Body of pancreas (tissue), 4 donors: ENCODE measurements around the gene ZNF805. TPM values are rescaled to one million over a fixed set of nuclear protein-coding genes. Genes with fewer than 3 reads are reported as not detected.

Experiments
- ATAC-seq: fragments of 150-250 bp; one replicate; pipeline ENCODE4 v1.9.1; 2016
- DNase-seq, 4 donors: peaks; one replicate each; pipeline ENCODE4 v3.0.0-alpha.2; 2019
- H3K27ac ChIP-seq, 4 donors: fragments of 200-600 bp; sonication (generic); 1 replicate in 3 of 4; 2 replicates in 1 of 4; pipeline versions ENCODE4 v1.5.1 to v1.6.1; 2016 to 2019; ENCODE audit warnings: mild to moderate bottlenecking in 1 of 4, mixed read lengths in 1 of 4, moderate library complexity in 1 of 4
- H3K27me3 ChIP-seq, 2 donors: fragments of 200-600 bp; sonication (generic); one replicate each; pipeline ENCODE4 v1.6.0; 2016; ENCODE audit warnings: mild to moderate bottlenecking in 1 of 2
- H3K36me3 ChIP-seq, 2 donors: fragments of 200-600 bp; sonication (generic); replicated peaks in 1 of 2; 2 replicates each; pipeline ENCODE4 v1.5.1; 2016; ENCODE audit warnings: low read depth in 2 of 2; ENCODE audit not compliant: insufficient read depth in 1 of 2
- H3K4me1 ChIP-seq: fragments of 200-600 bp; sonication (generic); one replicate; pipeline ENCODE4 v1.6.0; 2016
- H3K4me3 ChIP-seq, 2 donors: fragments of 200-600 bp; sonication (generic); 1 replicate in 1 of 2; 2 replicates in 1 of 2; pipeline ENCODE4 v1.5.1; 2016 to 2019
- H3K9me3 ChIP-seq, 3 donors: fragments of 200-600 bp; sonication (generic); 1 replicate in 2 of 3; 2 replicates in 1 of 3; pipeline ENCODE4 v1.5.1; 2016
- POLR2A ChIP-seq, 3 donors: fragments of 450-650 bp; IDR thresholded peaks; one replicate each; pipeline ENCODE4 v1.6.1; 2016; ENCODE audit warnings: antibody characterized with exemption in 3 of 3, mild to moderate bottlenecking in 2 of 3
- WGBS, 2 donors: methylation state at CpG; one replicate each; pipeline ENCODE4 v1.1.5; 2017; 5-methylcytosine and 5-hydroxymethylcytosine counted together
- intact Hi-C: fragments of 100-400 bp; cut with DNase I; formaldehyde crosslinking; loops from one replicate; pipeline ENCODE4 v1.15.1; 2023
- total RNA-seq, 2 donors: library from RNA; depleted of rRNA; stranded (reverse); fragments of >200 nt; gene quantifications; one replicate each; pipeline ENCODE4 v1.1.0, GENCODE V29; 2016
- TF ChIP-seq, protein P1 (sequence below), 7 experiments: fragments of 450-650 bp in 4 of 7; fragments of 200-600 bp in 3 of 7; sonication (generic) in 3 of 7; IDR thresholded peaks; one replicate each; pipeline ENCODE4 v1.5.1; 2016 to 2019; ENCODE audit warnings: antibody characterized with exemption in 7 of 7

Gene ZNF805
- total RNA-seq, 2 donors from 2014 or later, result 8.8 to 13.8 TPM

DNA sequence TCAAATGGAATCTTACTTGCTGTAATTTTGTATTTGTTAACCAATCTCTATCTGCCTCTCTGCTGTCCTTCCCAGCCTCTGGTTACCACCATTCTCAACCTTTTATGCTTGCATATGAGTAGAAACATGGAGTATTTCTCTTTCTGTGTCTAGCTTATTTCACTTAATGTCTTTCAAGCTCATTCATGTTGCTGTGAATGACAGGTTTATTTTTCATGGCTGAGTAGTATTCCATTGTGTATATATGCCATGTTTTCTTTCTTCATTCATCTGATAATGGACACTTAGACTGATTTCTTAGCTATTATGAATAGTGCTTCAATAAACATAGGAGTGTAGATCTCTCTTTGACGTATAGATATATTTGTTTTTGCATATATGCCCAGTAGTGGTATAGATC lies 53.3 kb downstream of the ZNF805 start:
- WGBS, 2 donors, result 93 to 100% methylated on average over 1 of the region's 1 CpG
- intact Hi-C loops, result no loop called here
- no peak for TF ChIP-seq POLR2A (IDR thresholded peaks at IDR 0.05)
- TF ChIP-seq, protein P1, sequence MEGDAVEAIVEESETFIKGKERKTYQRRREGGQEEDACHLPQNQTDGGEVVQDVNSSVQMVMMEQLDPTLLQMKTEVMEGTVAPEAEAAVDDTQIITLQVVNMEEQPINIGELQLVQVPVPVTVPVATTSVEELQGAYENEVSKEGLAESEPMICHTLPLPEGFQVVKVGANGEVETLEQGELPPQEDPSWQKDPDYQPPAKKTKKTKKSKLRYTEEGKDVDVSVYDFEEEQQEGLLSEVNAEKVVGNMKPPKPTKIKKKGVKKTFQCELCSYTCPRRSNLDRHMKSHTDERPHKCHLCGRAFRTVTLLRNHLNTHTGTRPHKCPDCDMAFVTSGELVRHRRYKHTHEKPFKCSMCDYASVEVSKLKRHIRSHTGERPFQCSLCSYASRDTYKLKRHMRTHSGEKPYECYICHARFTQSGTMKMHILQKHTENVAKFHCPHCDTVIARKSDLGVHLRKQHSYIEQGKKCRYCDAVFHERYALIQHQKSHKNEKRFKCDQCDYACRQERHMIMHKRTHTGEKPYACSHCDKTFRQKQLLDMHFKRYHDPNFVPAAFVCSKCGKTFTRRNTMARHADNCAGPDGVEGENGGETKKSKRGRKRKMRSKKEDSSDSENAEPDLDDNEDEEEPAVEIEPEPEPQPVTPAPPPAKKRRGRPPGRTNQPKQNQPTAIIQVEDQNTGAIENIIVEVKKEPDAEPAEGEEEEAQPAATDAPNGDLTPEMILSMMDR (IDR thresholded peaks at IDR 0.05), result no peak

DNA sequence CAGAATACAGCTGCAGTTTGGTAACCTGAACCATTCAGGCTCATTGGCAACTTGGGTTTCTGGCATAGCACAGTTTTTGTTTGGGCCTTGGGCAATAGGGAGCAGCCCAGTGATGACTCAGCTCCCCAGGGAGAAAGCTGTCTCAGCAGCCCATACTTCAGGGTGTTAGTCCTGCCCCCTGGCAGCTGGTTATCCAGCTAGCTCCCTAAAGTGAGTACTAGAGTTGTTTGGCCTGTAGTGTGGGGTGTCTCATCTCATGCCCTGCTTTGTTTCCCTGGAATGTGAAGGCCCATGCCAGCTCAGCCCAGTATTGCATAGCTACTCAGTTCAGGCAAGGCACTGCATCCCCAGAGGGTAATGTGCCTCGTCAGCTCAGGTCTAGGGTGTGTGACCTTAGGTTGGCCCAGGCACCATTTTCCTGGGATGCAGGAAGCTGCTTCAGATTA lies 61.6 kb downstream of the ZNF805 start:
- 86% methylated on average over 1 of the region's 1 CpG; no CpG with 5 or more reads in 1 of the 2 donors for WGBS, 2 donors
- Histone ChIP-seq H3K4me1 (no peaks in the 10 kb centered on the region), H3K4me3 (no peak overlapping the region), H3K27me3 (no peaks in the 10 kb centered on the region), H3K36me3 (peaks cover 0 to 2% of the 10 kb centered on the region in 2 donors), H3K9me3 (peaks cover 0 to 16% (median 0%) of the 10 kb centered on the region in 3 donors), H3K27ac (no peak overlapping the region)
- DNase-seq (no peak), ATAC-seq (no peak)
- intact Hi-C loops, result no loop called here
- TF ChIP-seq POLR2A (IDR thresholded peaks at IDR 0.05), result no peak
- TF ChIP-seq, protein P1 (IDR thresholded peaks at IDR 0.05), result no peak

More for the DNA sequence above, 53.3 kb downstream of the ZNF805 start:
- H3K27me3 ChIP-seq, result no peaks in the 10 kb centered on the region
- DNase-seq, result no peak
- peaks cover 0 to 36% (median 0%) of the 10 kb centered on the region in 3 donors for H3K9me3 ChIP-seq
- no peak overlapping the region for H3K4me3 ChIP-seq
- H3K4me1 ChIP-seq, result no peaks in the 10 kb centered on the region
- no peak for ATAC-seq
- no peak overlapping the region for H3K27ac ChIP-seq
- peaks cover 22 to 30% of the 10 kb centered on the region in 2 donors for H3K36me3 ChIP-seq

DNA sequence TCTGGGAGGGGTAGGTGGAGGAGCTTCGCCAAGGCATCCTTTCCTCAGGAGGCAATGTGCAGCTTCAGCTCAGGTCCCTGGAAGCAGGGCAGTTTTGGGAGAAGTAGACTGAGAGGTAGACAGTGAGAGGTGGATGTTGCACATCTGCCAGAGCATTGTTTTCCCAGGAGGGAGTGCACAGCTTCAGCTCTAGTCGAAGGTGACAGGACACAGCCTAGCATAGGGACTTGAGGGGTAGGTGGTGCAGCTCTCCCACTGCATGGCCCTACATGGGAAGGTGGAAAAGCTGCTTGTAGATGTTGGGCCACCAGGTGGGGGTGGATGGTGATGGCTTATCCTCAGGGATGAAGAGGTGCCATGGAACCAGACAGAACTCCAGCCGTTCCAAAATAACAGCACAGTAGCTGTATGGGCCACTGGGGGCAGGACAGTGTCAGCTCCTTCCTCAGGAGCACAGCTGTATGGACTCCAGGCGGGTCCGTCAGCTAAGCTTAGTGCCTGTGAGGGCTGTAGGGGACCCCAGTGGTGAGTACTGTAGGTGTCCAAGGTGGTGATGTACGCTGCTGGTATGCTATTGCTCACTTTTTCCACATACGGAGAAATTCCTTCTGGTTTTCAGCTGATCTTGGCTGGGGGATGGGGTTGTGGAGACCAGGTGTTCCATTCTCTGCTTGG lies 62.4 kb downstream of the ZNF805 start:
- H3K27ac ChIP-seq, result no peak overlapping the region
- DNase-seq (no peak), ATAC-seq (no peak)
- TF ChIP-seq, protein P1 (IDR thresholded peaks at IDR 0.05), result no peak
- TF ChIP-seq POLR2A (IDR thresholded peaks at IDR 0.05), result no peak
- no peaks in the 10 kb centered on the region for H3K4me1 ChIP-seq
- peaks cover 0 to 2% of the 10 kb centered on the region in 2 donors for H3K36me3 ChIP-seq
- intact Hi-C loops, result no loop called here
- H3K4me3 ChIP-seq, result no peak overlapping the region
- peaks cover 0 to 16% (median 0%) of the 10 kb centered on the region in 3 donors for H3K9me3 ChIP-seq
- H3K27me3 ChIP-seq, result no peaks in the 10 kb centered on the region
- WGBS, 2 donors, result 63 to 87% methylated on average over 6 to 7 of the region's 7 CpGs

Other genes starting within 250 kb of the ZNF805 start
- gene USP29, start 120.6 kb upstream of the ZNF805 start, total RNA-seq, result not detected
- gene ZIM3, start 95.4 kb upstream of the ZNF805 start, total RNA-seq, result not detected
- gene DUXA, start 73.1 kb upstream of the ZNF805 start, total RNA-seq, result not detected
- gene ZNF264, start 49.1 kb upstream of the ZNF805 start, total RNA-seq, result 10 to 100 TPM; 17.1 to 35.0 TPM
- gene AURKC, start 9.6 kb upstream of the ZNF805 start, total RNA-seq, result not detected
- gene ZNF460, start 39.9 kb downstream of the ZNF805 start, total RNA-seq, result 10 to 100 TPM; 22.7 to 30.1 TPM
- gene ZNF543, start 79.8 kb downstream of the ZNF805 start, total RNA-seq, result 1 to 10 TPM in 1 of 2 donors, under 1 TPM in 1; 0.33 to 3.9 TPM
- 1 to 10 TPM; 2.9 to 4.0 TPM for gene ZNF304, start 110.6 kb downstream of the ZNF805 start, total RNA-seq
- 1 to 10 TPM; 2.6 to 8.6 TPM for gene TRAPPC2B, start 122.9 kb downstream of the ZNF805 start, total RNA-seq
- 1 to 10 TPM in 1 of 2 donors, not detected in 1; 3.9 TPM for gene ZNF547, start 122.9 kb downstream of the ZNF805 start, total RNA-seq
- gene ZNF548, start 149.2 kb downstream of the ZNF805 start, total RNA-seq, result 1 to 10 TPM; 6.6 to 7.5 TPM
- 1 to 10 TPM; 3.6 to 9.1 TPM for gene ZNF17, start 170.5 kb downstream of the ZNF805 start, total RNA-seq
- 10 to 100 TPM in 1 of 2 donors, 1 to 10 TPM in 1; 1.8 to 17.8 TPM for gene ZNF749, start 194.7 kb downstream of the ZNF805 start, total RNA-seq
- gene VN1R1, start 216.5 kb downstream of the ZNF805 start, total RNA-seq, result under 1 TPM in 1 of 2 donors, not detected in 1; 0.78 TPM
- gene ZNF772, start 236.9 kb downstream of the ZNF805 start, total RNA-seq, result 1 to 10 TPM; 2.9 to 7.9 TPM
- gene ZNF419, start 247.1 kb downstream of the ZNF805 start, total RNA-seq, result 10 to 100 TPM in 1 of 2 donors, 1 to 10 TPM in 1; 8.6 to 21.3 TPM